ENCODE results near the gene KIF26A.

DNA sequence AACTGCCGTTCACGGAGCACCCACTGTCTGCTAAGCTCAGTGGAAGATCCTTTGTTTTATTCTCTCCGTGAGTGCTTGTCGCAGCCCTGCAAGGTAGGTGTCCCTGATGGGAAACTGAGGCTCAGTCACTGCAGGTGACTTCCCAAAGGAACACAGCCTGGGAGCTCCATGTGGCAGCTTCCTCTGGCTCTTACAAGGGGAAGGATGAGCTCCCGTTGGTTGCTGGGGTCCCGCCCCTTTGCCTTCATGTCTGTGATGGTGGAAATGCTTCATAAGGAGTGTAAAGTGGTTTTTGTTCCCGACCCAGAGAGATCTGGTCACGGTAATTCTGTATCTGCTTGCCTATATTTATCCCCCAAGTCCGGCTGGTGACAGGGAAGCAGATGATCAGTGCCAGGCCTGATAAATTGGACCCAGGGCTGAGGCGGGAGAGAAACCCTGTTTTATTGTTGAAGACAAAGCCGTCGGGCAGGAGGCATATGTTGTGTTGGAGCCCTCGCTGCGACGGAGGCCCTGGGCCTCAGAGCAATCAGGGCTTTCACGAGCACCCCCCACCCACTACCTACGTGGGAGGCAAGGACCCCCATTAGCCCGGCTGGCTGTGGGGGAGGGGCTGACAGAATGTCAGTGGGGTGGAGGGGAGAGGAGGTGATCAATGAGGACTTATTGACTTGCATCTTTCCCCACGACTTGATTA, 91.9 kb downstream of the KIF26A start:
- no peak for TF ChIP-seq POLR2AphosphoS5 (IDR thresholded peaks at IDR 0.05)
- TF ChIP-seq CTCF (IDR thresholded peaks at IDR 0.05 in 8 of 11, conservative IDR thresholded peaks at IDR 0.05 in 3 of 11) = no peak
